Coronary artery (tissue), 2 donors: ENCODE results near the gene PARP8.
A peak's percentile ranks its signal among the peaks of the same experiment; 100 is the strongest.

Source experiments
- DNase-seq: peaks from one replicate; pipeline ENCODE4 v3.0.0-alpha.2; 2017; ENCODE audit warnings: low spot score
- H3K27ac ChIP-seq, 2 donors: fragments of 200-600 bp; sonication (generic); one replicate each; pipeline ENCODE4 v1.5.1; 2016 to 2019
- H3K4me3 ChIP-seq: fragments of 200-600 bp; sonication (generic); 2 replicates; pipeline ENCODE4 v1.5.1; 2016; ENCODE audit warnings: mild to moderate bottlenecking, moderate library complexity
- TF ChIP-seq, protein P1 (sequence below): fragments of 200-600 bp; sonication (generic); IDR thresholded peaks from one replicate; pipeline ENCODE4 v1.5.1; 2019; ENCODE audit warnings: antibody characterized with exemption

The PARP8 gene

DNA sequence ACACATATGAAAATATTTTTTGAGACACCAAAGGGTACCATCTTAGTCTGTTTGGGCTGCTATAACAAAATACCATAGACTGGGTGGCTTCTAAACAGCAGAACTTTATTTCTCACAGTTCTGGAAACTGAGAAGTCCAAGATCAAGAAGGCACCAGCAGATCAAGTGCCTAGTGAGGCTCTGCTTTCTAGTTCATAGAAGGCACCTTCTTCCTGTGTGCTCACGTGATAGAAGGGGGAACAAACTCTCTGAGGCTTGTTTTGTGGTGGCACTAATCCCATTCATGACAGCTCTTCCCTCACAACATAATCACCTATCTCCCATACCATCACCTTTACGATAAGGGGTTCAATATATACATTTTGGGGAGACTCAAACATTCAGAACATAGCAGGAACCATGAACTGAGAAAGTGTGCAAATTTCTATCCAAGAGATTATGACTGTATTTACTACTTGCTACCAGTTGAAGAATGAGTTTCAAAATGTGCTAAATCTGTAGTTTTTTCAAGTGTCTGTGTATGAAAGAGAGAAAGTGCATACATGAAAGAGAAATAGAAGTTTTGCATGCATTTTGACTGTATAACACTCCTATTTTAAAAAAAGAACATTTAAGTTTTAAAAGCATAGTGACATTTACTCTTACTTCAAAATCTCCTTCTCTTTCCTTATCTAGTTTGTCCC is 207.3 kb downstream of the PARP8 start:
- Histone ChIP-seq H3K27ac (no peak overlapping the region), H3K4me3 (no peak overlapping the region)
- TF ChIP-seq, protein P1, sequence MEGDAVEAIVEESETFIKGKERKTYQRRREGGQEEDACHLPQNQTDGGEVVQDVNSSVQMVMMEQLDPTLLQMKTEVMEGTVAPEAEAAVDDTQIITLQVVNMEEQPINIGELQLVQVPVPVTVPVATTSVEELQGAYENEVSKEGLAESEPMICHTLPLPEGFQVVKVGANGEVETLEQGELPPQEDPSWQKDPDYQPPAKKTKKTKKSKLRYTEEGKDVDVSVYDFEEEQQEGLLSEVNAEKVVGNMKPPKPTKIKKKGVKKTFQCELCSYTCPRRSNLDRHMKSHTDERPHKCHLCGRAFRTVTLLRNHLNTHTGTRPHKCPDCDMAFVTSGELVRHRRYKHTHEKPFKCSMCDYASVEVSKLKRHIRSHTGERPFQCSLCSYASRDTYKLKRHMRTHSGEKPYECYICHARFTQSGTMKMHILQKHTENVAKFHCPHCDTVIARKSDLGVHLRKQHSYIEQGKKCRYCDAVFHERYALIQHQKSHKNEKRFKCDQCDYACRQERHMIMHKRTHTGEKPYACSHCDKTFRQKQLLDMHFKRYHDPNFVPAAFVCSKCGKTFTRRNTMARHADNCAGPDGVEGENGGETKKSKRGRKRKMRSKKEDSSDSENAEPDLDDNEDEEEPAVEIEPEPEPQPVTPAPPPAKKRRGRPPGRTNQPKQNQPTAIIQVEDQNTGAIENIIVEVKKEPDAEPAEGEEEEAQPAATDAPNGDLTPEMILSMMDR: no peak
- DNase-seq: no peak

DNA sequence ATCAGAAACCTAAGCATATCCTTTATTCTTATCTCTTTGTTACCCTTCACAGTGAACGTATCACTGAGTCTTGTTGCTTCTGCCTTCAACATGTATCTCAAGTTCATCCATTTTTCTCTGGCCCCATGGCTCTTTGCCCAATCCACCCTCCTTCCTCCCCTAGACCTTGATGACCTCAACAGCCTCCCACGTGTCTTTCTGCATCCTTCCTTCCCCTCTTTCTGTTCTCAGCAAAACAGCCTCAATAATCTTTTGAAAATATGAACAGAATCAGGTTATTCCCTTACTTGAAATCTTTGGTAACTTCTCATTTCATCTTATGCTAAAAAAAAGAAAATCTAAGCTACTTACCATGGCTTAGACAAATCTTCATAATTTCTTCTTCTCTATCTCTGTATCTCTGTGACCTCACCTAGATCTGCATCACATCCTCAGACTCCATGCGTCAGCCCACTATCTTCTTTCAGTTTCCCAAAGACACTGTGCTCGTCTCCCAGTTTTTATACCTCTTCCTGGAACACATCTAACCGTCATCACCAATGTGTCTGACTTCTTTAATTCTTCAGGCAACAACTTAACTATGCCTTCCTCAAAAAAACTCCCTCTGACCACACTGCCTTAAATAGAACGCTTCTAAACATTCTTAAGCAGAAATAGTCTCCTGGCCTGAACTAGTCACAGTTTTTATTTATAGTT is 208.0 kb downstream of the PARP8 start:
- DNase-seq: no peak
- H3K4me3 ChIP-seq: peak overlapping the region; percentile 42
- TF ChIP-seq, protein P1: no peak
- H3K27ac ChIP-seq: peak overlapping the region in 1 of 2 donors; percentile 11

GRCh38 chr5:50875002-50875344 is 208.5 kb downstream of the PARP8 start:
- DNase-seq: no peak
- peak overlapping the region; percentile 42 for H3K4me3 ChIP-seq
- TF ChIP-seq, protein P1: no peak
- peak overlapping the region in 1 of 2 donors; percentile 11 for H3K27ac ChIP-seq

- no peak overlapping the region for H3K4me3 ChIP-seq
- no peak for DNase-seq
- TF ChIP-seq, protein P1: no peak
Measured at GRCh38 chr5:50878470-50878869, 212.0 kb downstream of the PARP8 start.

GRCh38 chr5:50881407-50881806 is 215.0 kb downstream of the PARP8 start:
- TF ChIP-seq, protein P1: no peak
- Histone ChIP-seq H3K4me3 (no peak overlapping the region), H3K27ac (no peak overlapping the region)
- no peak for DNase-seq

More at GRCh38 chr5:50878470-50878869, 212.0 kb downstream of the PARP8 start:
- no peak overlapping the region for H3K27ac ChIP-seq

DNA sequence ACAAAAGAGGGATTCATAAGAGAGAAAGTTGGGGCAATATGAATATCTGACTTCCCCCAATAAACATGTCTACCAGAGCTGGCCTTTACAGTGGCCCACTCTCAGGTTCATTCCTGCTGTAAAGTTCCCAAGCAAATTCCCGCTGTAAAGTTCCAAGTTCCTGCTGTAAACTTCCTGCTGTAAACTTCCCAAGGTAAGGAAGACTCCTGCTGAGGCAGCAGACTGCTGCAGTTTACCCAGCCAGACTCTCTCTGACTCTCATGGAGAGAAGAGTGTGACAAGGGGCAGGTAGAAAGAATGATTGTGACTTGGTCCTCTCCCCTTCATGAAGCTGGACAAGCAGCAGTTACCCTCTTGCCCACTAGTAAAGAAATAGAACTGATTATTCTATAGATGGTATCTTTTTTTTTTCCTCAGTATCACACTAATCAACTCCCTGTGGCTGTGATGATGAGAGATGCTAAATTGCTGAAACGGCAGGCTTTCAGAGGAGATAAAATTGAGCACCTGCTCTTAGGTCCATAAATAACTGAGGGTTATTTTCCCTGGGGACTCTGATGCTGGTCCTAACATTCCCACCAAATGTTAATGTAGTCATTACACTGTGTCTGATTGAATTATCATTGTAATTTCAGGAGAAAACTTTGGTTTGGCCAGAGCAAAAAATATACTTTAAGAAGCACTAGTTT is 220.4 kb downstream of the PARP8 start:
- TF ChIP-seq, protein P1: no peak
- no peak for DNase-seq
- no peak overlapping the region for H3K4me3 ChIP-seq
- no peak overlapping the region for H3K27ac ChIP-seq
